H9 (cell line): ENCODE data around the gene FGR. TPM values are rescaled to one million over a fixed set of nuclear protein-coding genes. Genes with fewer than 3 reads are reported as not detected.

Source experiments
- DNase-seq: peaks from one replicate; pipeline ENCODE4 v3.0.0-alpha.2; 2017
- H2AFZ ChIP-seq: one replicate; pipeline ENCODE4 v1.6.1; 2013; ENCODE audit warnings: mild to moderate bottlenecking, low read length, control low read depth, moderate library complexity
- H2AK5ac ChIP-seq: 2 replicates; pipeline ENCODE4 v1.6.1; 2013; ENCODE audit warnings: low read length, control low read depth, mixed read lengths; ENCODE audit not compliant: insufficient read length
- H2BK120ac ChIP-seq: one replicate; pipeline ENCODE4 v1.6.1; 2013; ENCODE audit warnings: low read depth, mild to moderate bottlenecking, low read length, control low read depth, inconsistent platforms; ENCODE audit not compliant: poor library complexity, severe bottlenecking
- H2BK12ac ChIP-seq: 2 replicates; pipeline ENCODE4 v1.6.1; 2013; ENCODE audit warnings: low read length, control low read depth, mixed read lengths, low read depth; ENCODE audit not compliant: insufficient read length
- H2BK15ac ChIP-seq: 2 replicates; pipeline ENCODE4 v1.6.1; 2013; ENCODE audit warnings: low read depth, low read length, control low read depth
- H2BK20ac ChIP-seq: one replicate; pipeline ENCODE4 v1.6.1; 2013; ENCODE audit warnings: low read depth, mild to moderate bottlenecking, low read length, control low read depth, inconsistent platforms; ENCODE audit not compliant: poor library complexity, severe bottlenecking
- H2BK5ac ChIP-seq: 2 replicates; pipeline ENCODE4 v1.6.1; 2013; ENCODE audit warnings: low read length, control low read depth, mixed read lengths; ENCODE audit not compliant: insufficient read length
- H3K14ac ChIP-seq: 2 replicates; pipeline ENCODE4 v1.6.1; 2013; ENCODE audit warnings: low read length, control low read depth; ENCODE audit not compliant: insufficient read depth
- H3K18ac ChIP-seq: 2 replicates; pipeline ENCODE4 v1.6.1; 2013; ENCODE audit warnings: low read depth, mild to moderate bottlenecking, mixed read lengths, low read length, control low read depth; ENCODE audit not compliant: insufficient read length
- H3K23ac ChIP-seq: 2 replicates; pipeline ENCODE4 v1.6.1; 2013; ENCODE audit warnings: low read length, control low read depth, mixed read lengths, low read depth; ENCODE audit not compliant: insufficient read length
- H3K23me2 ChIP-seq: 2 replicates; pipeline ENCODE4 v1.6.1; 2013; ENCODE audit warnings: low read depth, mild to moderate bottlenecking, mixed read lengths, low read length, control low read depth; ENCODE audit not compliant: insufficient read length, poor library complexity, severe bottlenecking
- H3K27ac ChIP-seq: 2 replicates; pipeline ENCODE4 v1.5.1; 2013; ENCODE audit warnings: low read length, control low read depth, mixed read lengths, low read depth; ENCODE audit not compliant: insufficient read length
- H3K27me3 ChIP-seq: 2 replicates; pipeline ENCODE4 v1.6.1; 2013; ENCODE audit warnings: low read length, control low read depth, inconsistent platforms; ENCODE audit not compliant: insufficient read depth
- H3K4ac ChIP-seq: 2 replicates; pipeline ENCODE4 v1.6.1; 2013; ENCODE audit warnings: low read depth, mild to moderate bottlenecking, control low read depth, inconsistent platforms, low read length, moderate library complexity
- H3K4me1 ChIP-seq: 2 replicates; pipeline ENCODE4 v1.6.1; 2013; ENCODE audit warnings: low read length, control low read depth, inconsistent platforms; ENCODE audit not compliant: insufficient read depth
- H3K4me2 ChIP-seq: 2 replicates; pipeline ENCODE4 v1.6.1; 2013; ENCODE audit warnings: low read length, control low read depth, mixed read lengths; ENCODE audit not compliant: insufficient read length, insufficient read depth
- H3K56ac ChIP-seq: 2 replicates; pipeline ENCODE4 v1.6.1; 2013; ENCODE audit warnings: low read depth, mild to moderate bottlenecking, mixed read lengths, low read length, control low read depth; ENCODE audit not compliant: insufficient read length
- H3K79me1 ChIP-seq: 2 replicates; pipeline ENCODE4 v1.6.1; 2013; ENCODE audit warnings: low read depth, mild to moderate bottlenecking, moderate library complexity, low read length, control low read depth, inconsistent platforms; ENCODE audit not compliant: insufficient read depth, poor library complexity, severe bottlenecking
- H3K79me2 ChIP-seq: 2 replicates; pipeline ENCODE4 v1.6.1; 2013; ENCODE audit warnings: low read length, control low read depth, inconsistent platforms; ENCODE audit not compliant: insufficient read depth
- H3K9ac ChIP-seq: 2 replicates; pipeline ENCODE4 v1.6.1; 2013; ENCODE audit warnings: low read length, control low read depth, mixed read lengths; ENCODE audit not compliant: insufficient read length; ENCODE audit errors: extremely low read depth
- H3K9me3 ChIP-seq: one replicate; pipeline ENCODE4 v1.6.1; 2013; ENCODE audit warnings: low read depth, low read length, inconsistent platforms; ENCODE audit not compliant: control insufficient read depth
- H3T11ph ChIP-seq: one replicate; pipeline ENCODE4 v1.6.1; 2013; ENCODE audit warnings: mild to moderate bottlenecking, low read length, control low read depth, inconsistent platforms
- H4K20me1 ChIP-seq: one replicate; pipeline ENCODE4 v1.6.1; 2013; ENCODE audit not compliant: control insufficient read depth, insufficient read length, insufficient read depth
- H4K5ac ChIP-seq: 2 replicates; pipeline ENCODE4 v1.6.1; 2013; ENCODE audit warnings: low read depth, mild to moderate bottlenecking, mixed read lengths, low read length, control low read depth; ENCODE audit not compliant: insufficient read length
- H4K8ac ChIP-seq: replicated peaks from 2 replicates; pipeline ENCODE4 v1.6.1; 2013; ENCODE audit warnings: low read length, control low read depth, mixed read lengths, low read depth; ENCODE audit not compliant: insufficient read length
- H4K91ac ChIP-seq: 2 replicates; pipeline ENCODE4 v1.6.1; 2013; ENCODE audit warnings: low read depth, mild to moderate bottlenecking, moderate library complexity, mixed read lengths, low read length, control low read depth; ENCODE audit not compliant: insufficient read length
- H3K27ac Mint-ChIP-seq, 3 experiments: 2 replicates in 2 of 3; 3 replicates in 1 of 3; pipeline ENCODE4 v1.8.0; 2020 to 2021; ENCODE audit warnings: mixed read lengths in 3 of 3, mild to moderate bottlenecking in 1 of 3, moderate library complexity in 1 of 3
- H3K27me3 Mint-ChIP-seq: 2 replicates; pipeline ENCODE4 v1.8.0; 2021; ENCODE audit warnings: low read depth, mild to moderate bottlenecking, moderate library complexity, mixed read lengths
- H3K36me3 Mint-ChIP-seq, 3 experiments: 2 replicates in 2 of 3; 3 replicates in 1 of 3; pipeline ENCODE4 v1.8.0; 2020 to 2021; ENCODE audit warnings: low read depth in 3 of 3, mixed read lengths in 3 of 3; ENCODE audit not compliant: insufficient read depth in 1 of 3
- H3K4me1 Mint-ChIP-seq, 2 experiments: 2 replicates each; pipeline ENCODE4 v1.8.0; 2020; ENCODE audit warnings: mixed read lengths in 2 of 2
- H3K4me3 Mint-ChIP-seq, 2 experiments: 2 replicates in 1 of 2; 3 replicates in 1 of 2; pipeline ENCODE4 v1.8.0; 2020 to 2021; ENCODE audit warnings: mild to moderate bottlenecking in 2 of 2, mixed read lengths in 2 of 2, moderate library complexity in 1 of 2
- H3K9me3 Mint-ChIP-seq, 2 experiments: 2 replicates in 1 of 2; 3 replicates in 1 of 2; pipeline ENCODE4 v1.8.0; 2020; ENCODE audit warnings: mild to moderate bottlenecking in 2 of 2, mixed read lengths in 2 of 2, moderate library complexity in 1 of 2
- WGBS: extraction: QIAGEN DNeasy Blood & Tissue Kit; methylation state at CpG from one replicate; pipeline ENCODE4 v1.1.7; 2013; ENCODE audit warnings: missing lambda C conversion rate, low lambda C conversion rate, mixed read lengths; ENCODE audit not compliant: insufficient read length; ENCODE audit errors: extremely low coverage; 5-methylcytosine and 5-hydroxymethylcytosine counted together
- total RNA-seq: library from RNA; stranded (reverse); gene quantifications from 2 replicates; pipeline ENCODE4 v1.2.1, GENCODE V29; 2021
- TF ChIP-seq, protein P1 (sequence below): fragments of 200-600 bp; sonication (generic); conservative IDR thresholded peaks from 3 replicates; pipeline ENCODE4 v1.8.0; 2021; ENCODE audit warnings: antibody characterized with exemption, mild to moderate bottlenecking

Gene FGR
- total RNA-seq, 1 experiment from 2014 or later: not detected

DNA sequence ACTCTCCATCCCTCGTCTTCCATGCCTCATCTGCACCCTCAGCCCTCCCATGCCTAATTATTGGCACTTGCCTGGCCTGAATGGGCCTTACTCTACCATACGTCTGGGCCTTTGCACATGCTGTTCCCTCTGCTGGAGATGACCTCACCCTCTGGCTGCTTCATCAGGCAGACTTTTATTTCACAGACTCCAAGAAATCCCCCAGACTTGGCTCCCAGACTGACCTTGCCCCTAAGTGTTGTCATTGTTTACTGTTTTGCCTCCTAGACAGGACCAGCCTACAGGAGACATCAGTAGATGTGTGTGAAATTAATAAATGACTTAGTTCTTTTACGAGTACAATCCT, 25.8 kb downstream of the FGR start:
- no peak overlapping the region for H2AFZ ChIP-seq
- H3K27me3 ChIP-seq: no peaks in the 10 kb centered on the region; the same call in 1 of the 2 replicates
- H2BK15ac ChIP-seq: no peak overlapping the region
- H3K79me1 ChIP-seq: no peaks in the 10 kb centered on the region
- no peak overlapping the region for H3K18ac ChIP-seq
- H4K91ac ChIP-seq: no peak overlapping the region
- peaks cover 9% of the 10 kb centered on the region for H3K27me3 Mint-ChIP-seq
- H3K9ac ChIP-seq: no peak overlapping the region
- no peak overlapping the region for H3K23ac ChIP-seq
- peaks cover 36 to 37% of the 10 kb centered on the region in 2 experiments for H3K4me1 Mint-ChIP-seq
- H3K9me3 Mint-ChIP-seq: no peaks in the 10 kb centered on the region
- WGBS: no CpG with 5 or more reads among the region's 3 CpGs
- peaks cover 3% of the 10 kb centered on the region for H3K23me2 ChIP-seq
- no peak overlapping the region for H3K4me3 Mint-ChIP-seq
- H4K8ac ChIP-seq: no peak overlapping the region
- no peak overlapping the region for H3T11ph ChIP-seq
- TF ChIP-seq, protein P1, sequence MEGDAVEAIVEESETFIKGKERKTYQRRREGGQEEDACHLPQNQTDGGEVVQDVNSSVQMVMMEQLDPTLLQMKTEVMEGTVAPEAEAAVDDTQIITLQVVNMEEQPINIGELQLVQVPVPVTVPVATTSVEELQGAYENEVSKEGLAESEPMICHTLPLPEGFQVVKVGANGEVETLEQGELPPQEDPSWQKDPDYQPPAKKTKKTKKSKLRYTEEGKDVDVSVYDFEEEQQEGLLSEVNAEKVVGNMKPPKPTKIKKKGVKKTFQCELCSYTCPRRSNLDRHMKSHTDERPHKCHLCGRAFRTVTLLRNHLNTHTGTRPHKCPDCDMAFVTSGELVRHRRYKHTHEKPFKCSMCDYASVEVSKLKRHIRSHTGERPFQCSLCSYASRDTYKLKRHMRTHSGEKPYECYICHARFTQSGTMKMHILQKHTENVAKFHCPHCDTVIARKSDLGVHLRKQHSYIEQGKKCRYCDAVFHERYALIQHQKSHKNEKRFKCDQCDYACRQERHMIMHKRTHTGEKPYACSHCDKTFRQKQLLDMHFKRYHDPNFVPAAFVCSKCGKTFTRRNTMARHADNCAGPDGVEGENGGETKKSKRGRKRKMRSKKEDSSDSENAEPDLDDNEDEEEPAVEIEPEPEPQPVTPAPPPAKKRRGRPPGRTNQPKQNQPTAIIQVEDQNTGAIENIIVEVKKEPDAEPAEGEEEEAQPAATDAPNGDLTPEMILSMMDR: no peak
- H2BK5ac ChIP-seq: no peak overlapping the region
- H3K36me3 Mint-ChIP-seq: no peaks in the 10 kb centered on the region; a peak in 1 of 7 replicates
- H3K79me2 ChIP-seq: no peaks in the 10 kb centered on the region
- no peak overlapping the region for H3K27ac Mint-ChIP-seq
- H2BK120ac ChIP-seq: no peak overlapping the region
- peaks cover 10% of the 10 kb centered on the region; the same call in 1 of the 2 replicates for H3K4me1 ChIP-seq
- H2BK20ac ChIP-seq: no peak overlapping the region
- no peaks in the 10 kb centered on the region for H3K9me3 ChIP-seq
- H3K4ac ChIP-seq: no peak overlapping the region
- no peak overlapping the region for H3K27ac ChIP-seq
- DNase-seq: no peak
- no peak overlapping the region for H2BK12ac ChIP-seq
- H3K4me2 ChIP-seq: no peak overlapping the region
- no peak overlapping the region for H3K56ac ChIP-seq
- H3K14ac ChIP-seq: no peak overlapping the region
- H4K20me1 ChIP-seq: no peaks in the 10 kb centered on the region
- no peak overlapping the region for H4K5ac ChIP-seq
- H2AK5ac ChIP-seq: no peak overlapping the region
